Measurements from ENCODE around the gene PPARGC1A. TPM values are rescaled to one million over a fixed set of nuclear protein-coding genes. Genes with fewer than 3 reads are reported as not detected.

The PPARGC1A gene
- total RNA-seq, 1 donor from 2014 or later, result 5.5 TPM

DNA sequence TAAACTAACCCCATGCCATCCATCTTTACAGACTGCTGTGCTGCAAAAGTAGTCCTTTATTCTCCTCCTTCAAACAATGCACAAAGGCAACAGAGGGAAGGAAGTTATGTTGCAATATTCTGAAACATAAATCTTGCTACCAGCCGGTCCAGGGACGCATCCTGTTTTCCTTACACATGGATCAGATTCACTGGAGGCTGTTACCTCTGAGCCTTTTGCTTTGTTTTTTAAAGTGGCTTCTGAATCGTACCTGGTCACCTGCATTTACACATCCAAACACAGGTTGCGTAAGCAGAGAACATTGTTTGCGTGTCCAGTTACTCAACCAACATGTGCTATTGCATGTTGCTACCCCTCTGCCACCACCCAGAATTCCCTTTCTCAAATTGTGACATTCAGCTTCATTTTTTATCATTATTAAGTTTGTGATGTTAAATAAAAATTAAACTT, 8.8 kb downstream of the PPARGC1A start:
- no peak for DNase-seq

GRCh38 chr4:23878912-23879732, 10.7 kb downstream of the PPARGC1A start:
- no peak for DNase-seq

DNA sequence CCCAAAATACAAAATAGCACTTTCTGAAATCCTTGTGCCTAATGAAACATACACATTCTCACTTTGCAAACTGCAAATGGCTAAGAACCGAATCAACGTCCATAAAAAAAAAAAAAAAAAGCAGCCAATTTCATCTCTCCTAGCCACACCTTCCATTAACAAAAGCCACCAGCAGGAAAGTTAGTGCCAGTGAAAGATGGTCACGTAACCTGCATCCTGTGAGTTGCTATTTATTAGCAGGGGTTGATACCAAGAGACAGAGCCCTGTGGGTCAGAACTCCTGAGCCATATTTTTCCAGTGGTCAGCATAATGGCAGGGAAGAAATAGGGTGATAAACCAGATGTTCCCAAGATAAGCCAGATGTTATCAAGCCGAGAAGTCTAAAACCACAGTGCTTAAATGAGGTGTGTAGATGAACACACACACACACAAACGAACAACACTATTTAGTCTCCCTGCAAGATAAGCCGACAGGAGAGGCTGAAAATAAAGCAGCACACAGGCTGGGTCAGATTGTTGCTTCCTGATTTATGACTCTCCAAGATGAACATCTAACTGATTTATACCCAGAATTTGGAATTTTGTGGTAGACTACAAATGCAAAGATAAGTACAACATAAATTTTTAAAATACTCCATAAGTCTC, 11.5 kb downstream of the PPARGC1A start:
- DNase-seq, result no peak

GRCh38 chr4:23877758-23878229, 12.1 kb downstream of the PPARGC1A start:
- no peak for DNase-seq

GRCh38 chr4:23876418-23877089, 13.3 kb downstream of the PPARGC1A start:
- DNase-seq, result no peak

DNA sequence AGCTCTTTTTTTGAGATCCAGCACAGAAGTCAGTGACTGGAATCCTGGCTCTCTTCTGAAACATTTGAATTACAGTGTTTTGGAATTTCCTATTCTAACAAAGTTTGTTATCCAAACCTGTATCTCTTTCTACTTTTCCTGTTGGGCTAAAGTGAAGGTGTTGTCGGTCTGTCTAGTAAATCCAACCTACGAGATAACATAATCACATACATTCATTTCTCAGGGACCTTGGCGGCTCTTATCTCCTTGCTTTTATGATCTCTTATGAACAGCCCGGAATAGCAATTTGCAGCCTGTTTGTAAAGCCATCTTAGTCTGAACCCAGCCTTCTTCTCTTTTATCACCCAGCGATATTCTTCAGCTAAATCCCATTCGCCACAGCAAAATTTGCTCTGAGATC, 14.5 kb downstream of the PPARGC1A start:
- DNase-seq, result no peak

- DNase-seq, result no peak
Measured at GRCh38 chr4:23874536-23874901, 15.3 kb downstream of the PPARGC1A start.

GRCh38 chr4:23873717-23874535, 15.9 kb downstream of the PPARGC1A start:
- DNase-seq, result no peak

DNA sequence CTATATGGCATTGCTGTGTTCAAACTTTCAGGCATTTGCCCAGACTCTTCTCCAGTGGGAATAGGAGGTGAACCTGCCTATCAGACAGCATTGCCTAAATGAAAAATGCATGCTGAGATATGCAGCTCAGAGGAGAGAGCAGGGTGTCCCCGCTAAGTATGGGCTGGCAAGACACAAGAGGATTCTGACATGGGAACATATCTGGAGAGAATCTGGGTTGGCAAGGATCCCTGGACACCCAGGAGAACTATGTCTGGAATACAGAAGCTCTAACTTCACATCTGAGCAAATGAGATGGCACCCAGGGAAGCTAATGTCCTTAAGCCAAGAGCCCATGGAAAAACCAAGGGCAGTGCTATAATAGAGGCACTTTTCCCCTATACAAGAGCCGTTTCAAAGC, 18.4 kb downstream of the PPARGC1A start:
- no peak for DNase-seq

- DNase-seq, result no peak
Measured at GRCh38 chr4:23866450-23867075, 23.3 kb downstream of the PPARGC1A start.

DNA sequence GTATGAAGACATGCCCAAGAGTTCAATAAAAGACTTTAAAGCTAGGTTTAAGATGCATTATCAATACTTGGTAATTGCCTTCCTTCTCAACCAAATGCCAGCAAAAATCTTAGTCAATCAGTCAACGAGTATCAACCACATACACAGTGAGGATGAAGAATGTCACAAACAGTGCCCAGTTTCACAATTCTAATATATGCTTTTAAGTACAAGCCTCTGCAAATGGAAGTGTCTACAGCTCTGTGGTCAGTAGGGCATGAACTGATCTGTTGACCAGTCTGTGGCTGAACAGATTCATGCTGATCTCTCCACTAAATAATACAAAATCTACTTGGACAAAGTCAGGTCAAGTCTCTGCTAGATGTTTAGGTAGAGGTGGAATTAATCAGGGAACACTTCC, 27.9 kb downstream of the PPARGC1A start:
- DNase-seq, result no peak

DNA sequence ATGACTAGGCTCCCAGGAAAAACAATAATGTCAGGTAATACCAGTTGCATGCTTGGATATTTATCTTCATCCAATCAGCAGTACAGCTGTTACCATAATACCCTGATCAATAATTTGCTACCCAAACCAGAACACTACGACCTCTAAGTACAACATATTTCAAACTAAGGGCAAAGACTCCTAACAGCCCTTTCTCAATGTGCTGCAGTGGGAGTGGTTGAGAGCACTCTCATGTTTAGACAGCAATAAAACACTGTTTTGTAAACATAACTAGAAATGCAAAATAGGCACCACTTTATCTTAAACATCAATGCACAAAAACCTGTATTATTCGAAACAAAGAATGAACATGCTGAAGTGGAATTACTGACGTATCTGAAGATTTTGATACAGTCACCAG, 28.9 kb downstream of the PPARGC1A start:
- no peak for DNase-seq

GRCh38 chr4:23857367-23857959, 32.4 kb downstream of the PPARGC1A start:
- DNase-seq, result no peak

DNA sequence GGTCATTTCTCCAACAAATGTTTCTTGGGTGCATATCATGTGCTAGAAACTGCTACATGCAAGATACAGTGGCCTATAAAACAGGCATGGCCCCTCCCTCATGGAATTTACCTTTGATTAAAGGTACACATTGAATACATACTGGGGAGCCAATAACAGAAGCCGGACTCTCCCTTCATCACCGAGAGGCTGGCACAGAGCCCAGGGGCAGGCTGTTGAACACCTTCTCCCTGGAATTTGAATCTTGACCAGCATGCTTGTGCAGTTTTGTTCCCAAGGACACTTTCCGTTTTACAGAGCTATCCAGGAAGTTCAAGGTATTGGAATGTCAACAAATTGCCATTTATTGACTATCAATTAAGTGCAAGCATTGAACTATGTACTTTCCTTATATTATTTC, 33.2 kb downstream of the PPARGC1A start:
- DNase-seq, result no peak

GRCh38 chr4:23855912-23856605, 33.8 kb downstream of the PPARGC1A start:
- no peak for DNase-seq

- no peak for DNase-seq
Measured at GRCh38 chr4:23853986-23854660, 35.7 kb downstream of the PPARGC1A start.

DNA sequence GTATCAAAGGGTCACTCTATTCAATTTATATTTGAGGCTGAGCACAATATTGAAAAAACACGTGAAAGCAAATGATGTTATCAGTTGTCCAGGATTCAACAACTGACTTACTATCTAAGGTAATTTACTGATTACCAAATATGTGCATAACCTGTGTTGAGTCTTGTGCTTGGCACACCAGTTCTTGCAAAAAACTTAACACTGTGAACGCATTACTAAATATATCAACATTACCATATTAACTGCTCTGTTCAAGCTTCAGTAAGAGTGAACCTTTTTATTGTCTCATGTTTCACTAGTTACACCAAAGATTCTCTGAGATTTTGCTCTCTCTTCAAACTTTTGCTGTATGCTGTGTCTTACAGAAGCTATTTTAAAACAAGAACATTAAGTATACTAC, 38.4 kb downstream of the PPARGC1A start:
- DNase-seq, result no peak

- DNase-seq, result no peak
Measured at GRCh38 chr4:23847158-23847557, 42.7 kb downstream of the PPARGC1A start.

GRCh38 chr4:23844961-23845360, 44.9 kb downstream of the PPARGC1A start:
- DNase-seq, result no peak

DNA sequence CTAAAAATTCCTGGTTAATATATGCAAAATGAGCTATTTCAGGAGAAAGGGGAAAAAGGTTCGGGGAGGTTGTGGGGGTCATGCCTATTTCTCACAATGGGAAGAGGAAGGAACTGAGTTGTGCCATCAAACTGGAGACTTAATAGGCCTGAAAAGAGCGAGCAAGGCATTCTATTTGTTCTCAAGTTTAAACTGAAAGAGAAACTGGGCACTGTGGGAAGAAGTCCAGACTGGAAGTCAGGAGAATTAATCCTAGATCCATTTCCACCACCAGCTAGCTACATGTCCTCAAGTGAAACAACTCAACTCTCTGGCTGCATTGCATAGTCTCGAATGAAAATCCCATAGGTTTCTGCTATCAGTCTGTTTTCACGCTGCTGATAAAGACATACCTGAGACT, 50.6 kb downstream of the PPARGC1A start:
- DNase-seq, result no peak

Data from occipital lobe (tissue), 2 donors.